ENCODE measurements around the gene CES2. TPM values are rescaled to one million over a fixed set of nuclear protein-coding genes. Genes with fewer than 3 reads are reported as not detected.

The CES2 gene
- total and polyA plus RNA-seq, 9 of the 15 experiments (the other 6 are each of a cell fraction or from before 2014, with no cell fraction given) = 2.2 to 37.9 (median 24.4) TPM

GRCh38 chr16:66970775-66971720 lies 35.7 kb downstream of the CES2 start (continued):
- TF ChIP-seq, protein P1, sequence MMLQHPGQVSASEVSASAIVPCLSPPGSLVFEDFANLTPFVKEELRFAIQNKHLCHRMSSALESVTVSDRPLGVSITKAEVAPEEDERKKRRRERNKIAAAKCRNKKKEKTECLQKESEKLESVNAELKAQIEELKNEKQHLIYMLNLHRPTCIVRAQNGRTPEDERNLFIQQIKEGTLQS (IDR thresholded peaks at IDR 0.05) = peak; percentile 56
- TF ChIP-seq, protein P1 (CRISPR knock-in tag; conservative IDR thresholded peaks at IDR 0.05) = no peak
- TF ChIP-seq TFAM (CRISPR knock-in tag; conservative IDR thresholded peaks at IDR 0.05) (no peak), RBM25 (IDR thresholded peaks at IDR 0.05; ENCODE audit: low read depth, low read length, severe bottlenecking) (peak; percentile 40), NFIC (IDR thresholded peaks at IDR 0.05) (peak; percentile 38), ZNF253 (CRISPR knock-in tag; conservative IDR thresholded peaks at IDR 0.05) (no peak), FUS (optimal IDR thresholded peaks at IDR 0.05; ENCODE audit: low read depth, low read length) (no peak), HDAC1 (IDR thresholded peaks at IDR 0.05) (0 out of 4 replicates have a peak, but pooled peaks of 1 of the 2 experiments have one; percentile 31)
